Caco-2 (cell line): ENCODE measurements around the gene VWA2. TPM values are rescaled to one million over a fixed set of nuclear protein-coding genes. Genes with fewer than 3 reads are reported as not detected.

Experiments
- BruUV-seq: library from RNA; stranded (reverse); fragments of 400-500 nt; replicated peaks from 2 replicates; lab custom pipeline; 2021; lab: Mats Ljungman, UMichigan
- CTCF ChIA-PET: fragments of 300-600 bp; sonication (Branson Sonifier 250); formaldehyde crosslinking; loops from one replicate; lab custom pipeline; 2022; ENCODE audit warnings: antibody characterized with exemption; lab: Charles Lee
- POLR2A ChIA-PET: fragments of 300-600 bp; sonication (Branson Sonifier 250); formaldehyde crosslinking; loops from one replicate; lab custom pipeline; 2022; ENCODE audit warnings: antibody characterized with exemption; lab: Charles Lee
- DNase-seq, 2 experiments: peaks; one replicate each; pipeline versions ENCODE4 v3.0.0 to v3.0.0-alpha.2; 2020 to 2022
- H3K27me3 ChIP-seq: replicated peaks from 2 replicates; pipeline ENCODE4 v1.6.0; 2011; ENCODE audit warnings: low read length; ENCODE audit not compliant: control insufficient read depth, insufficient read depth
- H3K36me3 ChIP-seq: 2 replicates; pipeline ENCODE4 v1.5.1; 2011; ENCODE audit warnings: low read length; ENCODE audit not compliant: control insufficient read depth, insufficient read depth
- H3K4me1 ChIP-seq: fragments of 250-450 bp; sonication (Bioruptor Pico); 2 replicates; pipeline ENCODE4 v1.5.1; 2020; ENCODE audit warnings: mild to moderate bottlenecking
- H3K4me3 ChIP-seq: 2 replicates; pipeline ENCODE4 v1.5.1; 2011; ENCODE audit warnings: low read depth, mild to moderate bottlenecking, control low read depth, low read length
- H3K9me3 ChIP-seq: fragments of 250-450 bp; sonication (Bioruptor Pico); 2 replicates; pipeline ENCODE4 v1.5.1; 2020; ENCODE audit warnings: mild to moderate bottlenecking, moderate library complexity
- H3K27ac Mint-ChIP-seq: one replicate; pipeline ENCODE4 v1.8.0; 2022; ENCODE audit warnings: mixed read lengths; ENCODE audit not compliant: unreplicated experiment
- H3K27me3 Mint-ChIP-seq: one replicate; pipeline ENCODE4 v1.8.0; 2022; ENCODE audit warnings: mixed read lengths; ENCODE audit not compliant: insufficient read depth, unreplicated experiment
- H3K36me3 Mint-ChIP-seq: one replicate; pipeline ENCODE4 v1.8.0; 2022; ENCODE audit warnings: mild to moderate bottlenecking, mixed read lengths; ENCODE audit not compliant: insufficient read depth, unreplicated experiment
- H3K4me1 Mint-ChIP-seq: one replicate; pipeline ENCODE4 v1.8.0; 2022; ENCODE audit warnings: low read depth, mixed read lengths; ENCODE audit not compliant: unreplicated experiment
- H3K4me3 Mint-ChIP-seq: one replicate; pipeline ENCODE4 v1.8.0; 2022; ENCODE audit warnings: mild to moderate bottlenecking, moderate library complexity, mixed read lengths; ENCODE audit not compliant: unreplicated experiment
- H3K9me3 Mint-ChIP-seq: one replicate; pipeline ENCODE4 v1.8.0; 2022; ENCODE audit warnings: mixed read lengths; ENCODE audit not compliant: unreplicated experiment
- intact Hi-C: fragments of 100-400 bp; cut with micrococcal nuclease; formaldehyde crosslinking; loops from one replicate; pipeline ENCODE4 v1.10.0; 2022; ENCODE audit not compliant: unreplicated experiment
- total RNA-seq: library from RNA; stranded (reverse); gene quantifications from 2 replicates; pipeline ENCODE4 v1.2.3, GENCODE V29; 2022
- TF ChIP-seq, protein P1 (sequence below), 2 experiments: fragments of 200-600 bp in 1 of 2; IDR thresholded peaks; 1 replicate in 1 of 2; 2 replicates in 1 of 2; pipeline versions ENCODE4 v1.5.1 to v1.8.0; 2011 to 2022; ENCODE audit warnings: antibody characterized with exemption in 1 of 2, control low read depth in 1 of 2, inconsistent platforms in 1 of 2, low read depth in 1 of 2, low read length in 1 of 2, mild to moderate bottlenecking in 1 of 2, moderate library complexity in 1 of 2; ENCODE audit not compliant: insufficient read depth in 1 of 2, severe bottlenecking in 1 of 2, unreplicated experiment in 1 of 2

Gene VWA2
- total RNA-seq, 1 experiment from 2014 or later = 1.2 TPM

- no peaks in the 10 kb centered on the region; the same call in 1 of the 2 replicates for H3K27me3 ChIP-seq
- no peaks in the 10 kb centered on the region for H3K9me3 Mint-ChIP-seq
- POLR2A ChIA-PET = no interaction called here
- CTCF ChIA-PET = no interaction called here
- no peaks in the 10 kb centered on the region for H3K36me3 Mint-ChIP-seq
- H3K4me3 Mint-ChIP-seq = no peak overlapping the region
- intact Hi-C loops = no loop called here
- BruUV-seq = no TSS peak
- DNase-seq = no peak
- H3K27me3 Mint-ChIP-seq = peaks cover 4% of the 10 kb centered on the region
- no peaks in the 10 kb centered on the region for H3K36me3 ChIP-seq
- no peaks in the 10 kb centered on the region for H3K4me1 Mint-ChIP-seq
- no peak overlapping the region for H3K27ac Mint-ChIP-seq
- no peaks in the 10 kb centered on the region for H3K9me3 ChIP-seq
- H3K4me3 ChIP-seq = no peak overlapping the region
- TF ChIP-seq, protein P1, sequence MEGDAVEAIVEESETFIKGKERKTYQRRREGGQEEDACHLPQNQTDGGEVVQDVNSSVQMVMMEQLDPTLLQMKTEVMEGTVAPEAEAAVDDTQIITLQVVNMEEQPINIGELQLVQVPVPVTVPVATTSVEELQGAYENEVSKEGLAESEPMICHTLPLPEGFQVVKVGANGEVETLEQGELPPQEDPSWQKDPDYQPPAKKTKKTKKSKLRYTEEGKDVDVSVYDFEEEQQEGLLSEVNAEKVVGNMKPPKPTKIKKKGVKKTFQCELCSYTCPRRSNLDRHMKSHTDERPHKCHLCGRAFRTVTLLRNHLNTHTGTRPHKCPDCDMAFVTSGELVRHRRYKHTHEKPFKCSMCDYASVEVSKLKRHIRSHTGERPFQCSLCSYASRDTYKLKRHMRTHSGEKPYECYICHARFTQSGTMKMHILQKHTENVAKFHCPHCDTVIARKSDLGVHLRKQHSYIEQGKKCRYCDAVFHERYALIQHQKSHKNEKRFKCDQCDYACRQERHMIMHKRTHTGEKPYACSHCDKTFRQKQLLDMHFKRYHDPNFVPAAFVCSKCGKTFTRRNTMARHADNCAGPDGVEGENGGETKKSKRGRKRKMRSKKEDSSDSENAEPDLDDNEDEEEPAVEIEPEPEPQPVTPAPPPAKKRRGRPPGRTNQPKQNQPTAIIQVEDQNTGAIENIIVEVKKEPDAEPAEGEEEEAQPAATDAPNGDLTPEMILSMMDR (IDR thresholded peaks at IDR 0.05; ENCODE audit: insufficient read depth in 1 of 2, low read depth in 1 of 2, low read length in 1 of 2, severe bottlenecking in 1 of 2, unreplicated experiment in 1 of 2) = no peak
- H3K4me1 ChIP-seq = peaks cover 4% of the 10 kb centered on the region; the same call in 1 of the 2 replicates
Measured at GRCh38 chr10:114242235-114242634, 3.2 kb downstream of the VWA2 start.

DNA sequence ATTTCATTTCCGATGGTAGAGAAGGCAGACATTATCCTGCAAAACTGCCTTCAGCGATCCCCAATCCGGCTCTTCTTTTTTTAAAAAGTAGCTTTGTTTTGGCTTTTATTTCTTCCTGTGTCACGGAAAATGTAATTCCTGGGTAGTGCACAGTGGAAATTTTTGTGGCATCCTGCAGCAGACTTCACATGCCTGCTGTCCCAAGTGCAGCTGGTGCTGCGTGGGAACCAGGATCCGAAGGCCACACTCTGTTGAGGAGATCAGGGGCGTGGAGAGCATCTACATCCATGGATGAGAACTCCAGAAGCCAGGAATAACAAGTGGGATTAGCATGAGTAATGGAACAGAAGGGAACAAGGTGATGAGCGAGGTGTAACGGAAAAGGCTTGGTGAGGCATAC is 4.6 kb downstream of the VWA2 start:
- Histone ChIP-seq H3K9me3 (no peaks in the 10 kb centered on the region), H3K36me3 (no peaks in the 10 kb centered on the region), H3K4me3 (no peak overlapping the region), H3K27me3 (no peaks in the 10 kb centered on the region; the same call in 1 of the 2 replicates), H3K4me1 (0 out of 2 replicates have a peak, but pooled peaks cover under 1% of the 10 kb centered on the region)
- CTCF ChIA-PET = no interaction called here
- Mint-ChIP-seq H3K4me1 (no peaks in the 10 kb centered on the region), H3K27me3 (peaks cover 4% of the 10 kb centered on the region), H3K9me3 (no peaks in the 10 kb centered on the region), H3K27ac (no peak overlapping the region), H3K36me3 (no peaks in the 10 kb centered on the region), H3K4me3 (no peak overlapping the region)
- TF ChIP-seq, protein P1 (IDR thresholded peaks at IDR 0.05; ENCODE audit: insufficient read depth in 1 of 2, low read depth in 1 of 2, low read length in 1 of 2, severe bottlenecking in 1 of 2, unreplicated experiment in 1 of 2) = no peak
- POLR2A ChIA-PET = no interaction called here
- no TSS peak for BruUV-seq
- DNase-seq = no peak
- intact Hi-C loops = no loop called here

GRCh38 chr10:114244126-114244525 is 5.1 kb downstream of the VWA2 start:
- Histone ChIP-seq H3K27me3 (no peaks in the 10 kb centered on the region; the same call in 1 of the 2 replicates), H3K9me3 (no peaks in the 10 kb centered on the region), H3K4me1 (no peaks in the 10 kb centered on the region), H3K4me3 (no peak overlapping the region), H3K36me3 (no peaks in the 10 kb centered on the region)
- H3K4me1 Mint-ChIP-seq = no peaks in the 10 kb centered on the region
- H3K27me3 Mint-ChIP-seq = peaks cover 4% of the 10 kb centered on the region
- no peaks in the 10 kb centered on the region for H3K36me3 Mint-ChIP-seq
- H3K4me3 Mint-ChIP-seq = no peak overlapping the region
- H3K9me3 Mint-ChIP-seq = no peaks in the 10 kb centered on the region
- no TSS peak for BruUV-seq
- no peak for DNase-seq
- ChIA-PET CTCF (interaction anchor here (1.1 kb wide), 1 partner anchor 66 kb away, joined by 3 read pairs; no protein-coding TSS in a partner anchor), POLR2A (no interaction called here)
- TF ChIP-seq, protein P1 (IDR thresholded peaks at IDR 0.05; ENCODE audit: insufficient read depth in 1 of 2, low read depth in 1 of 2, low read length in 1 of 2, severe bottlenecking in 1 of 2, unreplicated experiment in 1 of 2) = no peak
- intact Hi-C loops = no loop called here
- H3K27ac Mint-ChIP-seq = no peak overlapping the region
